ENCODE data around the gene DYNLRB1.

GRCh38 chr20:34526466-34526865 lies 10.2 kb downstream of the DYNLRB1 start:
- TF ChIP-seq POLR2A (IDR thresholded peaks at IDR 0.05) = no peak
- TF ChIP-seq, protein P1, sequence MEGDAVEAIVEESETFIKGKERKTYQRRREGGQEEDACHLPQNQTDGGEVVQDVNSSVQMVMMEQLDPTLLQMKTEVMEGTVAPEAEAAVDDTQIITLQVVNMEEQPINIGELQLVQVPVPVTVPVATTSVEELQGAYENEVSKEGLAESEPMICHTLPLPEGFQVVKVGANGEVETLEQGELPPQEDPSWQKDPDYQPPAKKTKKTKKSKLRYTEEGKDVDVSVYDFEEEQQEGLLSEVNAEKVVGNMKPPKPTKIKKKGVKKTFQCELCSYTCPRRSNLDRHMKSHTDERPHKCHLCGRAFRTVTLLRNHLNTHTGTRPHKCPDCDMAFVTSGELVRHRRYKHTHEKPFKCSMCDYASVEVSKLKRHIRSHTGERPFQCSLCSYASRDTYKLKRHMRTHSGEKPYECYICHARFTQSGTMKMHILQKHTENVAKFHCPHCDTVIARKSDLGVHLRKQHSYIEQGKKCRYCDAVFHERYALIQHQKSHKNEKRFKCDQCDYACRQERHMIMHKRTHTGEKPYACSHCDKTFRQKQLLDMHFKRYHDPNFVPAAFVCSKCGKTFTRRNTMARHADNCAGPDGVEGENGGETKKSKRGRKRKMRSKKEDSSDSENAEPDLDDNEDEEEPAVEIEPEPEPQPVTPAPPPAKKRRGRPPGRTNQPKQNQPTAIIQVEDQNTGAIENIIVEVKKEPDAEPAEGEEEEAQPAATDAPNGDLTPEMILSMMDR (IDR thresholded peaks at IDR 0.05) = no peak
